Ishikawa (cell line): ENCODE measurements around the gene C17orf100.

ENCODE experiments used
- CEBPB ChIP-seq: IDR thresholded peaks from 2 replicates; pipeline ENCODE4 v1.6.1; 2012
- CREB1 ChIP-seq: IDR thresholded peaks from 2 replicates; pipeline ENCODE4 v1.6.1; 2012; ENCODE audit warnings: low read depth
- EGR1 ChIP-seq: IDR thresholded peaks from 2 replicates; pipeline ENCODE4 v1.6.1; 2012
- EP300 ChIP-seq: IDR thresholded peaks from 2 replicates; pipeline ENCODE4 v1.6.1; 2012; ENCODE audit warnings: borderline replicate concordance
- FOXM1 ChIP-seq: IDR thresholded peaks from 2 replicates; pipeline ENCODE4 v1.6.1; 2012; ENCODE audit warnings: low read depth, borderline replicate concordance
- MAX ChIP-seq: IDR thresholded peaks from 2 replicates; pipeline ENCODE4 v1.6.1; 2012
- NFIC ChIP-seq: IDR thresholded peaks from 2 replicates; pipeline ENCODE4 v1.6.1; 2012
- RAD21 ChIP-seq: IDR thresholded peaks from 2 replicates; pipeline ENCODE4 v1.6.1; 2012; ENCODE audit warnings: low read depth
- REST ChIP-seq: IDR thresholded peaks from 2 replicates; pipeline ENCODE4 v1.6.1; 2012; ENCODE audit warnings: low read depth, mild to moderate bottlenecking
- TAF1 ChIP-seq: IDR thresholded peaks from 2 replicates; pipeline ENCODE4 v1.6.1; 2012; ENCODE audit warnings: low read depth, mild to moderate bottlenecking
- TCF12 ChIP-seq: IDR thresholded peaks from 2 replicates; pipeline ENCODE4 v1.6.1; 2012; ENCODE audit warnings: low read depth
- TEAD4 ChIP-seq: IDR thresholded peaks from 2 replicates; pipeline ENCODE4 v1.6.1; 2012
- USF1 ChIP-seq: IDR thresholded peaks from 2 replicates; pipeline ENCODE4 v1.6.1; 2012
- YY1 ChIP-seq: IDR thresholded peaks from 2 replicates; pipeline ENCODE4 v1.6.1; 2012; ENCODE audit warnings: low read depth
- ZBTB7A ChIP-seq: IDR thresholded peaks from 2 replicates; pipeline ENCODE4 v1.6.1; 2012; ENCODE audit warnings: low read depth

C17orf100 gene

GRCh38 chr17:6668727-6669425 is 17.3 kb downstream of the C17orf100 start:
- TF ChIP-seq TAF1 (no peak), YY1 (no peak), TCF12 (no peak), TEAD4 (no peak), FOXM1 (no peak), CEBPB (no peak), ZBTB7A (no peak), CREB1 (no peak), USF1 (no peak), MAX (no peak), NFIC (no peak), EGR1 (no peak)

DNA sequence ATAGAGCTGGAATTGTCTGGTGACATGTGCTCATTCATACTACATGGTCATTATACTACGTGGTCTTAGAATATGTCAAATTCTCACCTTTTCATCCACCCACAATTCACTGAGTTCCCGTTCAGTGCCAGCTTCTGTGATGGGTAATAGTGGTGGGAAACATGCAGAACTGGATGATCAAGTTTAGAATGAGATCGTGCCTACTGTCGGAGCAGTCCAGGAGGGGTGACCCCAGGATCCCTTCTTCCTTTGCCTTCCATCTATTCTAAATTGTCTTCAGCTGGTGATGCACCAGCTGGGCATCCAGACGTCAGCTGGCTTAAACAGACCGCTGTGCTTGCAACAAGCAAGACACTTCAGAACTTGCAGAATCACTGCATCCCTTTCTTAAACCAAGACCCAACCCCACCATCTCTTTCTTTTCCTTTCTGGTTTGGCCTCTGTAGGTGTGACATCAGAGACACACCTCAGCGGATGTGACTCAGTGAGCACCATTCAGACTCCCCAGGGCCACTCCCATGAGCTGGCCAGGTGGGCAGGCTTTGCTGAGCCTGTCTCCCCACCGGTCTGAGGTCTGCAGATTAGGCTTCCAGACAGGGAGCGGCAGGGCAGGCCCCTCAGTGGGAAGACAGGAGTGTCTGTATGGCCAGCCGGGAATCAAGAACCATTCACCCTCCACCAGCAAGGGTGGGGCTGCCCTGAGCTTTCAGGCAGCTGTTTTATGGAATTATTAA is 18.1 kb downstream of the C17orf100 start:
- TF ChIP-seq FOXM1 (no peak), REST (no peak), TAF1 (no peak), MAX (no peak), RAD21 (no peak), YY1 (no peak), TEAD4 (no peak), EGR1 (no peak), ZBTB7A (no peak), NFIC (no peak), USF1 (no peak), CEBPB (no peak), TCF12 (no peak), EP300 (no peak; the same call in 1 of the 2 replicates), CREB1 (no peak)

GRCh38 chr17:6670571-6670970 is 19.0 kb downstream of the C17orf100 start:
- TF ChIP-seq TEAD4, result no peak

DNA sequence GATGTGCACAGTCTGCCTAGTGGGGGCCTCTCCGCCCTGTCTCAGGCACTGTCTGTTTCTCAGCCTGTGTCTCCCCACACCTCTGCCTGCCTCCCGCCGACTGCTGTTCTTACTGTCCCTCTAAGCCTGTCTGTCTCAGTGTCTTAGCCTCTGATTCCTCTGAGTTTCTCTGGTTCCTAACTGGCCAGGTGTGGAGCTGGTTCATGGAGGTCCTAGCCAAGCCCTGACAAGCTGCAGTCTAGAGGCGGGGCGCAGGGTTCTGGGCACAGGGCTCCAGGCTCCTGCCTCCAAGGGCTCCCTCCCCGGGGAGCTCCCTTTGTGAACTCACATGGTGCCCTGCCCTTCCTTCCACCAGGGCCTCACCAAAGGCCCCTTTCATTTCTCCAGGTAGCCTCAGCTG is 19.4 kb downstream of the C17orf100 start:
- TF ChIP-seq MAX (no peak), USF1 (no peak), YY1 (no peak), EGR1 (no peak), NFIC (no peak), CREB1 (no peak), REST (no peak), TCF12 (no peak), TAF1 (no peak), TEAD4 (no peak), CEBPB (no peak), ZBTB7A (no peak), RAD21 (no peak), FOXM1 (no peak), EP300 (no peak)

GRCh38 chr17:6671431-6671830 is 19.9 kb downstream of the C17orf100 start:
- TF ChIP-seq CEBPB (no peak), EP300 (no peak), NFIC (no peak), ZBTB7A (no peak), CREB1 (no peak), EGR1 (no peak), FOXM1 (no peak), RAD21 (no peak)
